ENCODE results near the gene THAP7.

Gene THAP7

GRCh38 chr22:20992456-20993303 lies 9.2 kb downstream of the THAP7 start:
- no peak for DNase-seq

- DNase-seq, result no peak
Measured at GRCh38 chr22:20992056-20992442, 9.9 kb downstream of the THAP7 start.

- no peak for DNase-seq
Measured at GRCh38 chr22:20991252-20992055, 10.5 kb downstream of the THAP7 start.

- DNase-seq, result no peak
Measured at GRCh38 chr22:20990184-20991180, 11.4 kb downstream of the THAP7 start.

- DNase-seq, result no peak
Measured at GRCh38 chr22:20989323-20990138, 12.4 kb downstream of the THAP7 start.

GRCh38 chr22:20988573-20989322 lies 13.2 kb downstream of the THAP7 start:
- DNase-seq, result no peak

GRCh38 chr22:20987375-20987774 lies 14.5 kb downstream of the THAP7 start:
- DNase-seq, result no peak

GRCh38 chr22:20986365-20986764 lies 15.6 kb downstream of the THAP7 start:
- no peak for DNase-seq

GRCh38 chr22:20985720-20986119 lies 16.2 kb downstream of the THAP7 start:
- DNase-seq, result no peak

GRCh38 chr22:20983081-20983771 lies 18.7 kb downstream of the THAP7 start:
- DNase-seq, result no peak

GRCh38 chr22:20982563-20982882 lies 19.4 kb downstream of the THAP7 start:
- no peak for DNase-seq

- no peak for DNase-seq
Measured at GRCh38 chr22:20981787-20982562, 19.9 kb downstream of the THAP7 start, which contains the start of gene LZTR1. Gene LZTR1, plus strand, starts transcription at chr22:20982297. Its CDS starts 75 bp downstream, at chr22:20982372.

- DNase-seq, result no peak
Measured at GRCh38 chr22:20980938-20981722, 20.8 kb downstream of the THAP7 start.

- no peak for DNase-seq
Measured at GRCh38 chr22:20980523-20980922, 21.4 kb downstream of the THAP7 start.

- no peak for DNase-seq
Measured at GRCh38 chr22:20979940-20980453, 21.9 kb downstream of the THAP7 start.

- DNase-seq, result peak; percentile 47
Measured at GRCh38 chr22:20979243-20979809, 22.6 kb downstream of the THAP7 start.

GRCh38 chr22:20978419-20978818 lies 23.5 kb downstream of the THAP7 start:
- no peak for DNase-seq

GRCh38 chr22:20977516-20978170 lies 24.3 kb downstream of the THAP7 start:
- no peak for DNase-seq
